ENCODE measurements around the gene PRKAG1. TPM values are rescaled to one million over a fixed set of nuclear protein-coding genes. Genes with fewer than 3 reads are reported as not detected.
A peak's percentile ranks its signal among the peaks of the same experiment; 100 is the strongest.

The PRKAG1 gene
- total RNA-seq, 6 donors from 2014 or later, result 25.1 to 56.5 (median 42.0) TPM

GRCh38 chr12:48982397-48983080 lies 36.0 kb downstream of the PRKAG1 start:
- DNase-seq, result no peak
- H3K27me3 ChIP-seq, result peaks cover 0 to 56% (median 34%) of the 10 kb centered on the region in 4 donors
- ATAC-seq (ENCODE audit: low FRiP score in 2 of 2), result no peak
- WGBS, 2 donors, result 57 to 59% methylated on average over 6 of the region's 6 CpGs
- no peak overlapping the region for H3K4me3 ChIP-seq
- no peak overlapping the region for H3K27ac ChIP-seq
- peaks cover 39 to 42% (median 41%) of the 10 kb centered on the region in 4 donors for H3K4me1 ChIP-seq
- TF ChIP-seq POLR2A (IDR thresholded peaks at IDR 0.05) (no peak), CTCF (IDR thresholded peaks at IDR 0.05) (no peak), POLR2AphosphoS5 (IDR thresholded peaks at IDR 0.05) (no peak), EP300 (IDR thresholded peaks at IDR 0.05) (no peak)
- H3K9me3 ChIP-seq, result no peaks in the 10 kb centered on the region
- H3K36me3 ChIP-seq, result no peaks in the 10 kb centered on the region

- 13 to 25% methylated on average over 10 to 13 of the region's 13 CpGs for WGBS, 2 donors
- no peak for DNase-seq
- Histone ChIP-seq H3K4me3 (peak overlapping the region in 1 of 4 donors; percentile 37), H3K27me3 (peaks cover 0 to 62% (median 36%) of the 10 kb centered on the region in 4 donors), H3K27ac (no peak overlapping the region), H3K4me1 (peaks cover 39 to 44% (median 42%) of the 10 kb centered on the region in 4 donors), H3K36me3 (no peaks in the 10 kb centered on the region), H3K9me3 (no peaks in the 10 kb centered on the region)
- no peak for ATAC-seq (ENCODE audit: low FRiP score in 2 of 2)
- TF ChIP-seq EP300 (IDR thresholded peaks at IDR 0.05), result no peak
- TF ChIP-seq POLR2AphosphoS5 (IDR thresholded peaks at IDR 0.05), result no peak
- no peak for TF ChIP-seq POLR2A (IDR thresholded peaks at IDR 0.05)
- no peak for TF ChIP-seq CTCF (IDR thresholded peaks at IDR 0.05)
Observed at GRCh38 chr12:48981757-48982157, 36.8 kb downstream of the PRKAG1 start.

GRCh38 chr12:48980953-48981756 lies 37.4 kb downstream of the PRKAG1 start:
- no peaks in the 10 kb centered on the region for H3K9me3 ChIP-seq
- no peak overlapping the region for H3K27ac ChIP-seq
- 0 to 4% methylated on average over 11 to 34 of the region's 91 CpGs for WGBS, 2 donors
- H3K27me3 ChIP-seq, result peaks cover 0 to 58% (median 36%) of the 10 kb centered on the region in 4 donors
- no peaks in the 10 kb centered on the region for H3K36me3 ChIP-seq
- DNase-seq (peak in 1 of 2 donors; percentile 88), ATAC-seq (ENCODE audit: low FRiP score in 2 of 2) (peak; percentile 28 to 38)
- peaks cover 39 to 44% (median 42%) of the 10 kb centered on the region in 4 donors for H3K4me1 ChIP-seq
- TF ChIP-seq POLR2AphosphoS5 (IDR thresholded peaks at IDR 0.05), result no peak
- TF ChIP-seq POLR2A (IDR thresholded peaks at IDR 0.05), result peak in 1 of 4 donors; percentile 13
- peak in 4 of 6 experiments; percentile 0 to 12 (median 8) for TF ChIP-seq CTCF (IDR thresholded peaks at IDR 0.05)
- peak overlapping the region in 3 of 4 donors; percentile 28 to 40 (median 37) for H3K4me3 ChIP-seq

DNA sequence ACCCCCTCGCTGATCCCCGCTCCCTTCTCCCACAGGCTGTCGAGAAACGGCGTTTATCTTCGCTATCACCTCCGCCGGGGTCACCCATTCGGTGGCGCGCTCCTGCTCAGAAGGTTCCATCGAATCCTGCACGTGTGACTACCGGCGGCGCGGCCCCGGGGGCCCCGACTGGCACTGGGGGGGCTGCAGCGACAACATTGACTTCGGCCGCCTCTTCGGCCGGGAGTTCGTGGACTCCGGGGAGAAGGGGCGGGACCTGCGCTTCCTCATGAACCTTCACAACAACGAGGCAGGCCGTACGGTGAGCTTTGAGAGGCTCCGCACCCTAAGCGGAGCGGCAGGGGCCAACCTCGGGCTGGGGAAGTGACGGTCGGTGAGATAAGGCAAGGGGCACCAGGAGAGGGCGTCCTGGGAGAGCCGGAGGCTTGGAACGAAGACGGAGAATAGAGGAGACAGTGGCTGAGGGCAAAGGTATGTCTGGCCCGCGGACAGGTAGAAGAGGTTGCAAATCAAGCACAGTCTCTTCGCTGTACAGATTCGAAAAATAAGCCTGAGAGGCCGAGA lies 38.1 kb downstream of the PRKAG1 start:
- WGBS, 2 donors, result 2% methylated on average over 34 to 45 of the region's 46 CpGs
- H3K27ac ChIP-seq, result no peak overlapping the region
- ATAC-seq (ENCODE audit: low FRiP score in 2 of 2) (no peak), DNase-seq (peak in 1 of 2 donors; percentile 85)
- H3K36me3 ChIP-seq, result no peaks in the 10 kb centered on the region
- TF ChIP-seq POLR2AphosphoS5 (IDR thresholded peaks at IDR 0.05), result no peak
- no peak for TF ChIP-seq POLR2A (IDR thresholded peaks at IDR 0.05)
- TF ChIP-seq CTCF (IDR thresholded peaks at IDR 0.05), result no peak
- TF ChIP-seq EP300 (IDR thresholded peaks at IDR 0.05), result no peak
- peaks cover 0 to 58% (median 36%) of the 10 kb centered on the region in 4 donors for H3K27me3 ChIP-seq
- peaks cover 39 to 44% (median 42%) of the 10 kb centered on the region in 4 donors for H3K4me1 ChIP-seq
- H3K4me3 ChIP-seq, result peak overlapping the region in 3 of 4 donors; percentile 28 to 40 (median 37)
- H3K9me3 ChIP-seq, result no peaks in the 10 kb centered on the region
